Activated CD8-positive, alpha-beta memory T cell treated with anti-CD3 and anti-CD28 coated beads for 24 hours (primary cell): ENCODE data around the gene PMFBP1.

Experiments used
- DNase-seq: peaks from one replicate; pipeline ENCODE4 v3.0.0-alpha.2; 2020

The PMFBP1 gene, protein sequence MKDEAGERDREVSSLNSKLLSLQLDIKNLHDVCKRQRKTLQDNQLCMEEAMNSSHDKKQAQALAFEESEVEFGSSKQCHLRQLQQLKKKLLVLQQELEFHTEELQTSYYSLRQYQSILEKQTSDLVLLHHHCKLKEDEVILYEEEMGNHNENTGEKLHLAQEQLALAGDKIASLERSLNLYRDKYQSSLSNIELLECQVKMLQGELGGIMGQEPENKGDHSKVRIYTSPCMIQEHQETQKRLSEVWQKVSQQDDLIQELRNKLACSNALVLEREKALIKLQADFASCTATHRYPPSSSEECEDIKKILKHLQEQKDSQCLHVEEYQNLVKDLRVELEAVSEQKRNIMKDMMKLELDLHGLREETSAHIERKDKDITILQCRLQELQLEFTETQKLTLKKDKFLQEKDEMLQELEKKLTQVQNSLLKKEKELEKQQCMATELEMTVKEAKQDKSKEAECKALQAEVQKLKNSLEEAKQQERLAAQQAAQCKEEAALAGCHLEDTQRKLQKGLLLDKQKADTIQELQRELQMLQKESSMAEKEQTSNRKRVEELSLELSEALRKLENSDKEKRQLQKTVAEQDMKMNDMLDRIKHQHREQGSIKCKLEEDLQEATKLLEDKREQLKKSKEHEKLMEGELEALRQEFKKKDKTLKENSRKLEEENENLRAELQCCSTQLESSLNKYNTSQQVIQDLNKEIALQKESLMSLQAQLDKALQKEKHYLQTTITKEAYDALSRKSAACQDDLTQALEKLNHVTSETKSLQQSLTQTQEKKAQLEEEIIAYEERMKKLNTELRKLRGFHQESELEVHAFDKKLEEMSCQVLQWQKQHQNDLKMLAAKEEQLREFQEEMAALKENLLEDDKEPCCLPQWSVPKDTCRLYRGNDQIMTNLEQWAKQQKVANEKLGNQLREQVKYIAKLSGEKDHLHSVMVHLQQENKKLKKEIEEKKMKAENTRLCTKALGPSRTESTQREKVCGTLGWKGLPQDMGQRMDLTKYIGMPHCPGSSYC

DNA sequence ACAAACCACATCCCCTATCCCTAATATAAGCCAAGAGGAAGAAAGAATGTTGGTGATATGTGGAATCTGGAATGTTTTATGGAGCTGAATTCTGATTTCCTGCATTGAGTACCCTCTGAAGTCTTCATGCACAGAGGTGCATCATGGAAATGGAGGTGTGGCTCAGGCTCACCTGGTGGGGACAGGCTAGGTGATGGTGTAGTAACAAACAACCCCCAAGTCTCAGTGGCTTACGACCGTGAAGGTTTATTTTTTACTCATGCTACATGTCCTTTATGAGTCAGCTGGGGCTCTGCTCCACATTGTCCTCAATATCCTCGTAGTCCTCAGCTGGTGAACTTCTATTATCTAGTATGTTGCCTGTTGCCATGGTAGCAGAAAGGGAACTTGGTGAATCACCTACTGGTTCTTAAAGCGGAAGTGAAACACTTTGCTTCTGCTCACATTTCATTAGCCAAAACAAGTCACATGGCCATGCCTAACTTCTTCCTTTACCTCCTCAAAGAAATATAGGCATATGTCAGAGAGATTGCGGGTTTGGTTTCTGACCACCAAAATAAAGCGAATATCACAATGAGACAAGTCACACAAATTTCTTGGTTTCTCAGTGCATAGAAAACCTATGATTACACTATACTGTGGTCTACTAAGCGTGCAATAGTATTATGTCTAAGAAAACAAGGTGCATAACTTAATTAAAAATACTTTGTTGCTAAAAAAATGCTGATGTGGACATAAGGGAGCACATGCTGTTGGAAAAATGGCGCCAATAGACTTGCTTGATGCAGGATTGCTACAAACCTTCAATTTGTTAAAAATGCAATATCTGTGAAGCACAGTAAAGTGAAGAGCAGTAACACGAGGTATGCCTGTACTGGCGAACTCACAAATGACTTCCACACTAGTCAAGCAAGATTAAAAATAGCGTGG lies at the start of gene PMFBP1:
TSS of gene PMFBP1 (minus strand) at position 51 of the 930 bp plus-strand sequence. CDS start 947 bp downstream, outside the sequence.
- no peak for DNase-seq

DNA sequence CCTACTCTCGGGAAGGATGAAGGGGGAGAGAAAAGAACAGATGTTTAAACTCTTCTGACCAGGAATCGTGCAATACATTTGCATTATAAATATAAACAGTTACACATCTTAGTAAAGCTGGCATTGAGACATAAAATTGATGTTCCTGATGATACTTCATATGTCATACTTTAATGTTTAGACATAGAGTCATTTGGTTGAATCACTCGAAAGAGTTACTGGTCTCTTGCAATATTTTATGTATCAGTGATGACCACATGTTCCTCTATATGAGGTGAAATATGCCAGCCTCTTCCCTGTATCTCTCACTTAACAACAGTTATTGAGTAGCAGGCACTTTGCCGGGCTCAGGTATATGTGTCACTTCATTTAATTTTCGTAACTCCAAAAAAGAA lies 49.7 kb upstream of the PMFBP1 start:
- DNase-seq = no peak

DNA sequence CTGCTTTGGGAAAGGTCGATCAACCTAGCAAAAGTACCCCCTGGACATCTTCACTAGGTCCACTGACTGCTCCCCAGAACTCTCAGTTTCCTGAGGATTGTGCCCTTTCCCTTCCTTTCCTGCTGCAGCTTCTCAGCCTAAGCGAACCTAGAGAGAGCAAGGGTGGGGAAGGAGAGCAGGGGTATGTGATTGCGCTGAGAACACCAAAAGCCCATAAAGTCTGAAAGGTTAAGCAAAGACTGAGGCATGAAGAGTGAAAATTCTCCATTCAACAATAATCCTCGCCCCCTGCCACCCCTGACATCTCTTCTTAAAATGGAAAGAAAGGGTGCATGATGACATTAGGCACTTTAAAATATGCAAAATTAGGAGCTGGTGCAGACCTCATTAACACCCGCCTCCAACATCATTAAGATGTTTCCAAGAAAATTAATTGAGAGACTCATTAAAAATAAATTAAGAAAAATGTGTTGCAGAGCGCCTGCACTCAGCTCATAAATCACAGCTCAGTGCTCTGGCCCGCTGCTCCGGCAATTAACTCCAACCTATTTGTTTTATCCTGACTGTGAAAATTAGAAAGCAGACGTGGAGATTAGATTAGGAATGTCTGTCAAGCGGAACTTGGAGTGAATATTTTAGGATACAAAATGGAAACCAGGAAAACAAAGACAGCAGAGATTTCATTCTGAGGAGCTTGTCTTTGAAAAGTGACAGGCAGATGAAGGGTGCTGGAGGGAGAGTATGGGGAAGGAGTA lies 49.1 kb upstream of the PMFBP1 start:
- DNase-seq = no peak

DNA sequence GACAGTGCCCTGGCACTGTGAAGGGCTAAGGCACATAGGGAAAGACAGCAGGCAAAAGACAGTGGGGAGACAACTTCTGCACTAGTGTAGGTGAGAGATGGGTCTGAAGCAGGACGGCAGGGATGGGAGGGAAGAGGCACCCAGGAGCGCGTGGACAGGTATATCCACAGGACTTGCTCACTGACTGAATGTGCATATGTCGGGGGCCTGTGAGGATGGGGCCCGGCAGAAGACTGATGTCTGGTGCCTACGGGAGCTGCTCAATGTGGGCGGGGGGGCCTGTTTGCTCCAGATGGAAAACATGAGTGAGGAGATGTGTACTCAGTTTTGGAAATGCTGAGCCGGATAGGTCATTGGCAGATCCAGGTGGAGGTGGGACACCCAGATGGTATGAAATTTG lies 47.3 kb upstream of the PMFBP1 start:
- DNase-seq = no peak

DNA sequence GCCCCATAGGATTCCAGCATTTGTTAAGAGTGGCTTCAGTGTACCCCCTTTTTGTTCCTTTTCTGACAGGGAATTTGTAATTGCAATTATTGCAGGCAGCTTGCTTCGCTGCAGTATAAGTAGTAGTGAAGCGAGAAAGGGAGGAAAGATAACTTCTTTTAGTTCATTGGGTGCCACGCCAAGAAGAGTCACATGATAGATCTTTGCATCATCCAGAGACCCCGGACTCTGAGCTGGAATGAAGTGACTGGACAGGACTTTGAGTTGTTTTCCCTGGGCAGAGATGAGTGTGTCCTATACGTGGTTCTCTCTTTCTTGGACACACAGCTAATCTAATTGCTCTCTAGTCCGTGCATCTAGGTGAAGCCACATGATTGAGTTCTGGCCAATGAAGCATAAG lies 44.8 kb upstream of the PMFBP1 start:
- DNase-seq = no peak

DNA sequence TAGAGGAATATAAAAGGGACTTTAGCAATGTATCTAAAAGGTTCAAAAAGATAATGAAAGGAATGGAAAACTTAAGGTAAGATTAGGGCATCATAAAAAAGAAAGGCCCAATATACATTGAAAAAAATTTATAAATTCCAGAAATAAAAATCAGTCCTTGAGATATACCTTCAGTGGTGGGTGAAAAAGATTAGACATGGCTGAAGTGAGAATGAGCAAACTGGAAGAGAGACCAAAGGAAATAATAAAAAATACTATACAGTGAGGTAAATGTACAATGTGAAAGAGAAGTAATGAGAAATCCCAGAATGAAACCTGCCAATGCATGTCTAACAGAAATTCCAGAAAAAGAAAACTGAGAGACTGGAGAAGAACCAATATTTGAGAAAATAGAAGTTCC lies 42.9 kb upstream of the PMFBP1 start:
- no peak for DNase-seq

DNA sequence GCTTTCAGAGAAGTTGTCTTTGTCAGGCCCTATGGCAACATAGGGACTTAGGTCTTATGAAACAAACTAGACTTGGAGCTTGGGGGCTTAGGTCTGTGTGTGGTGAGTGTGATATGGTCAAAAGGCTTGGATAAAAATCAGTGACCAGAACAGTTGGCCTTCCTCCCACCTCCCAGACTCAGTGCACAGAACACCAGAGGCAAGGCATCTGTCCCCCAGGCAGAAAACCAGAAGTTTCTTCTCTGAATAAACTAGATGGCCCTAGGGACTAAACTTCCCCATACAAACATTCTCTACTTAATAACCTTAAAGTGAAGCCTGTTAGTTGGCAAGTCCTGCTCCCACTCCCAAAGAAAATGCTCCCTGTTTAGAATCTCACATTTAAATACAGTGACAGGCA lies 39.2 kb upstream of the PMFBP1 start:
- DNase-seq = no peak

DNA sequence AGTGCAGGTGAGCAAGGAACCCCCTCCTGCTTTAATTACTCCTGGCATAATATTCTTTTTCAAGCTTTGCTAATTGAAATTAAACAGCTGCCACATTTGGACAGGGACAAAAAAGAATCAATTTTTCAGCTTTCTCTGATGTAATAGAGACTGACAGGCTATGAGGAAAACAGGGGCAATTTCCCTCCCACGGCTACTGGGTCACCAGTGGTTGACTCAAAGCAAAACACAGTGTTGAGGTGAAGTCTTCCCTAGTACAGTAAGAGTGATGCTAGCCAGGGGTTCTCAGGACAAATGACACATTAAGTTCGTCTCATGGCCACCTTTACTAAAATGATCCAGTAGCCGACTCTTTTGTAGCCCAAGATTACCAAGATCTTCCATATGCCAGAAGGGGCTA lies 38.6 kb upstream of the PMFBP1 start:
- no peak for DNase-seq

DNA sequence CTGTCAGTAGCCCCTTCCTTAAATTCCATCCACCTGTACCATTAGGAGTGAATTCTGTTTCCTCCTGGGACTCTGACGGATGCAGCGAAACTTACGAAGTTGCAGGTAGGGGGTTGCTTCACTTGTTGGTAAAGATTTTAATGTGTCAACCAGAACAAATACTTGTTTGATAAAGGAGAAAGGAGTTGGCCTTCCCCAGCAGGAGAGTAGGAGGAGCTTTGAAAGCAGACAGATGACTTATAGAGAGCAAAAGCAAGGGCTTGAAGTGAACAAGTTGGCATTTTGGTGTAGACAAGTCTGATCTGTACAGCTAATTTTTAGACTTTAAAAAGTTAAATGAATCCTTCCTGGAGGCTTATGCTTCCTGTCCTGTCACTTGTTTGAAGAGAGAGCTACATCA lies 38.1 kb upstream of the PMFBP1 start:
- no peak for DNase-seq

DNA sequence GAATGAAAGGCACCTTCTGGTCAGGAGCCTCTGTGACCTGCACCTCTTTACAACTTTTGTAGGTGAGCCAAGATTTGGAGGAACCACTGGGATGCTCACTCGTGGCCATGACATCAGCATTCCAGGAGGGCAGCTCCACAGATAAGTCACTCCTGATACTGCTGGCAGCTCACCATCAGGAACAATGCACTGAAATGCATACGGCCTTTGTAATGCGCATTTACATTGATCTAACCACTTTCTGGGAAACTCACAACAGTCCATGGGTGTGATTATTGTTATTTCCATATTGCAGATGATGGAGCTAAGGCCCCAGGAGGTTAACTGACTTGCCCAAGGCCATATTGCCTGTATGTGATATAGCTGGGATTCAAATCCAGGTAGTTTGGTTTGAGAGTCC lies 34.3 kb upstream of the PMFBP1 start:
- no peak for DNase-seq

DNA sequence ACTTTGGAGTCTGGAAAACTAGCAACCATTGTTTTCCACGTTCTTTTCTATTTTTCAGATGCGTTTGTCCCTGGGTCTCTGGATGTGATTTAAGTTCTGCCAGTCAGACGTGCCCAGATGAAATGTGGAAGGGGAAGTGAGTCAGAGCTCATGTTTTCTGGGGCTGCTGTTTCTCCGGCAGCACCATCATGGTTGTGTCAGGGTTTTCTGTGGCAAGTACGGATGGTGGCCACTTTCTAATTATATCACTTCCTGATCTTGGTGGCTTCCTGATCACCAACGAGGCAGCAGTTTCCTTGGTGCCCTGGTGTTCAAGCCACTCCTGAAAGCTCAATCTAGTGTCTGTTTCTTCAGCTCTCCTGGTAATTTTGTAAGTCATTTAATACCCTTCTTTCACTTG lies 31.4 kb upstream of the PMFBP1 start:
- DNase-seq = no peak

DNA sequence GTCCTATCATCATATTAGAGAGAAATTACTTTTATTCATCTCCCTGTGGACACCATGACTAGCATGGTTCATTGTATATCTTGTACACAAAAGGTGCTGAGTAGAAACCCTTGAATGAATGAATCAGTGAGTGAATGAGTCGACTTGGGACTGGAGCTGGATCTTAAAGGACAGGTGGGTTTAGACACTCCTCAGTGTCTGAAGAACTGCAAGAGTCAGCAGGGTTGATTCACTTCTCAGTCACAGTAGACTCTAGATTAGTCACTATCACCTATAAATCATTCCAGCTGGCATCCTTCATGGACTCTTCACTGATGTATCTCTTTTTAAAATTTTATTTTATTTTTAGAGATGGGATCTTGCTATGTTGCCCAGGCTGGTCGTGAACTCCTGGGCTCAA lies 30.1 kb upstream of the PMFBP1 start:
- no peak for DNase-seq

DNA sequence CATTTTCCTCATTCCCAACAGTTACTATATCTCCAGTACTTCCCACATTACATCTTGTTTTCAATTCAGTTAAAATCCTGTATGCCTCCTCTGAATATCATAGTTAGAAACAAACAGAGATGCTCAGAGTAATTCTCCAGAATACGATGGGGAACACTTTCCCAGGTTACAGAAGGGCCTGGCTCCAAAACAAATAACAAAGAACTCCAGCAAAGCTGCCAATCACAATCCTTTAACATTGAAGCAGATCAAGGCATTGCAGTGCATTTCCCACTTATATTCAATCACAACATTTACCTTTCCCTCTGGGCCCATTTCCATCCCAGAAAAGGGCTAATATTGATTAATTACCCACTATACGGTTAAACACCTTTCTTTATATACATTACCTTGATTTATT lies 29.4 kb upstream of the PMFBP1 start:
- no peak for DNase-seq

DNA sequence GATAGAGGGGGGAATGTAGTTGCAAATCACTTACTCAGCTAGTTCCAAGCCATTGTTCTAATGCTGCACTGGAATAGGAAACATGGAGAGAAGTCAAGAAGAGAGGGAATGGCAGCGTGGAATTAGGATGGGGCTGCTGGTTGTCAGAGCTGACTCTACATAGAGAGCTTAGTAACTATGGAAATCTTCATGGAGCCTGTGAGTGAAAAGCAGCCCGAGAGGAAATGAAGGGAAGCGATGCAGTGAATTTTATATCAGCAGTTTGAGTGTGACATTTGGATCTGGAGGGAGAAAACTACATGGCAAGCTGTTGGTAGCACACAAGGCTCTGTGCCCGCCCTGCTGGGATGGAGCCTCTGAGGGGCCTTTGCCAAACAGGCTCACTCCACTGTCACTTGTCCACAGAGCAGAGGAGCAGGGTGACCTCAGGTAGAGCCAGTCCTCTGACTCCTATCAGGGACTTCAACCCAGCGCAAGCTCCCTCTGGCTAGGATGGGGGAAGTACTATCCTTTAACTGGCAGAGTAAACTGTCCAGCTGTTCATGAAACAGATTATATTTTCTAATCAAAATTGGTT lies 27.9 kb upstream of the PMFBP1 start:
- no peak for DNase-seq

DNA sequence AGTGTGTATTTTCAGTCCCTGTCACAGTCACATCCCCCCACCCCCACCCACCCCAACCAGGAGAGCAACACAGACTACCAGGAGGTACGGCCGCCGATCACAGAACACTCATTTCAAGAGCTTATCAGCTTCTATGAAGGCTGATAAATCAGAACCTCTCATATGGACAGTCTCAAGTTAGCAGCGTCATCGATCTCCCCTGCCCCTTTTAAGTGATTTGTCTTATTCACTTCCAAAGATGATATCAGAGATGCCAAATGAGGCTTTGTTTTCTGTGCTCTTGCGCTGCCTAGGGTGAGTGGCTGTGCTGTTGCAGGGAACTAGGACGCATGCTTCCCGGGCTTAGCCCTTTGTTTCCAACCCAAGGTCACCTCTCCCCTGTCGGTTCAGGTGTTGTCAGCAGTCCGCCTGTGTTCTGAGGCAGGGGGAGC lies 26.8 kb upstream of the PMFBP1 start:
- no peak for DNase-seq

DNA sequence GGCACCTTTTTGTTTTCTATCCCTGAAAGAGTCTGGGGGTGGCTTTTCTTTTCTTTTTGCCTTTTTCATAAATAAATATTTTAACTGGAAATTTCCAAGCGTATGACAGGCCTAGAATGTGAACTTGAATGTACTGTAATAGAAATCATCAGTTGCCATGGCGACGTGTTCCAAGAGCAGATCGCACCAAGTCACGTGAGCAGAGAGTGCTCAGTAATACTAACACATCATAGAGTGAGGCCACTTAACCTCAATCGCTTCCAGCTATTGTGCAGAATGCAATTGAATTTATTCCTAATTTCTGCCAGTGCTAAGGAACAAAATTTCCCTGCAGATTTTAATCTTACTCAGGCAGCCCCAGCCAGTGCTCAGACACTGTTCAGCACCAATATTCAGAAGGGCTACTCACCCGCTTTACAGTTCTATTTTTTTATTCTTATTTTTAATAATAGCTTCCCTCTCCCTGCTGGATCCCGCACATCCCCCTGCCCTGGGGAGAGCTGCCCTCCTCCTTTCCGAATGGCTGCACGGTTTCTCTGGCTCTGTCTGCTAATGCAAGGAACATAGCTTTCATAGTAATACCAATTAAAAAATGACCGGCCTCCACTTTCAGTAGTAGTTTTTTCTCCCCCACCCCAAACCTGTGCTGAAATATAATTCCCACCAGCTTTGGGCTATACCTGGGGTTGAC lies 26.2 kb upstream of the PMFBP1 start:
- no peak for DNase-seq

DNA sequence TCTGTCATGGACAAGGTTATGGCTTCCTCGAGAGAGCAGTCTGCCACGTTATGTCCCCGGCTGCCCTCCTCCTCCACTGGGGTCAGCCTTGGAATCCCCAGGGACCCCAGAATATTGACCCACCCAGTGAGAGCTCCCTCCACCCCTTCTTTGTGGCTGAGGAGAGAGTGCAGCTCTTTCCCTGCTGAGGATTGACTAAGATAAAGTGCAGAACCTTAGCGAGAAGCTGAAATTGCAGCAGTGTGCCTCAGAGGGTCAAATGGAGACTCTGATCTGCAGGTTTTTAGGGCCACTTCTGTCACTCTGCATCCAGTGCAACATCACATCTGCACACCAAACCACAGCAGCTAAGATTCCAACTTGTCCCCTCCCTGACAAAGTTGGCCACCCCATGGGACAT lies 25.6 kb upstream of the PMFBP1 start:
- DNase-seq = no peak

DNA sequence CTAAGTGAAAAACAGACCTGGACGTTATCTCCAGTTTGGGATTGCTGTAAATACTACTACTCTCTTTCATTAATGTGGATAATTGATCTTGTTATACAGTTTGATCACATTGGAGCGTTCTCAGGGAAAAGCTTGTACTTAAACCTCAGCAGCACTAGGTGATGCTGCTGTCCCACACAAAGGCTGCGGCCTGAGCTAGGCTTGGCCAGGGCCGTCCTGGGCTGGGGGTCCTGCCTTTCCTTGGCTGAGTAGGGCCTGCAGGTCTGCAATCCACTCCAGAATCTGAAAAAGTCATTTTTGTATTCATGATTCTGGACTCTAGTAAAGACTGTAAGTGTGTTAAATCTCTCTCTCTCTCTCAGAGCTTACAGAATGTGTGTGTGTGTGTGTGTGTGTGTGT lies 23.7 kb upstream of the PMFBP1 start:
- no peak for DNase-seq

DNA sequence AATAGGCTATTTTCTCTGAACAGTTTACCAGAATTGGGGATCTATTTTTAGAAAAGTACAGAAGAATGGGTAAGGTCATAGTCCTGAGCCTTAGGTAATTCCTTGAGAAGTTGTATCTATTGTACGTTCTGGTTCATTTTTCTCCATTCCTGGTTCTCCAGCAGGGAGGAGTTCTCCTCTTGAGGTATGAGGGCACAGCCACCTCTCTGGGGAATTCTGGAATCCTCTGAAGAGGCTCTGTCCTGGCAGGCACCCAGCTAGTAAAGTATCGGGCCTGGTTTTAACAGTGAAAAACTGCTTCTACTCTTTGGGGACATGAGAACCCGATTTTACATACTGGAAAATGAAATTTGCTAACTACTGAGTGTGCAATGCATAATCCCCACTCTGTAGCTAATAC lies 19.6 kb upstream of the PMFBP1 start:
- no peak for DNase-seq

DNA sequence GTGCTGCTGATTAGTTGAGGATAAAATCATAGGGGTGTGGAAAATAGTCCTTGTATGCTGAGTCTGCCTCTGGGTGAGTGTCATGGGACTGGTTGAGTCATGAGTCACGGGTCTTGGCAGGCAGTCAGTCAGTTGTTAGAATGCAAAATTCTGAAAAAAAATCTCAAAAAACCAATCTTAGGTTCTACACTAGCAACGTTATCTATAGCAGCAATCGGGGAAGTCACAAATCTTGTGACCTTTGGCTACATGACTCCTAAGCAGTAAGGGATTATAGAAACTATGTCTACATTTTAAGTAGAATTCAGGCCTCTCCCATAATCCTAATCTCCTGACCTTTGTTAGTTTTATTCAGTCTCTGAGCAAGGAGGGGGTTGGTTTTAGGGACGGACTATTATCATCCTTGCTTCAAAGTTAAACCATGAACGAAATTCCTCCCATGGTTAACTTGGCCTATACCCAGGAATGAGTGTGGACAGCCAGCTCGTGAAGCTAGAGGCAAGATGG lies 18.0 kb upstream of the PMFBP1 start:
- no peak for DNase-seq

DNA sequence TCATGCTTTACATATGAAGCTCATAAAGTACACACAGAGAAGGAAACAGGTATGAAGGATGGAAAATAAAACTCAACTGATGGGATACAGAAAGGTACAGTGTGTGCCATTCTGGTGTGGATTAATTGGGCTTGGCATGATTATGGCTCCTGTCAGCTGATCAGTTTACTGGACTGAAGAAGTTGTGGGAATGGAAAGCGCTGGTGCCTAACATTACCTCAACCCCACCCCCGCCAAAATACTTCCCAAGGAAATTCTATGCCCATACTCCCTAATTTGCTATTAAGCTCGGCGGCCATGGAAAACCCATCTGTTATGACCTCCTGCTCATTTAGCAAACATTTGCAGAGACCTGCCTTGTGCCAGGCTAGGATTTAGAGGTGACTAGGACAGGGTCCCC lies 16.6 kb upstream of the PMFBP1 start:
- no peak for DNase-seq
